Suprapubic skin (tissue), 4 donors: ENCODE data around the gene KRT10. TPM values are rescaled to one million over a fixed set of nuclear protein-coding genes. Genes with fewer than 3 reads are reported as not detected.
"Not testable (repeated sequence)": the region's sequence is repeated elsewhere in the genome, so short reads cannot be mapped to it uniquely, and the experiment has no call there.

Experiments used
- DNase-seq, 2 donors: peaks; one replicate each; pipeline ENCODE4 v3.0.0-alpha.2; 2019; ENCODE audit warnings: low spot score in 2 of 2
- H3K27ac ChIP-seq: fragments of 200-600 bp; sonication (generic); one replicate; pipeline ENCODE4 v1.5.1; 2019
- H3K27me3 ChIP-seq: fragments of 200-600 bp; sonication (generic); one replicate; pipeline ENCODE4 v1.5.1; 2019
- H3K36me3 ChIP-seq: fragments of 200-600 bp; sonication (generic); one replicate; pipeline ENCODE4 v1.5.1; 2019
- H3K4me1 ChIP-seq: fragments of 200-600 bp; sonication (generic); one replicate; pipeline ENCODE4 v1.5.1; 2019
- H3K4me3 ChIP-seq: fragments of 200-600 bp; sonication (generic); one replicate; pipeline ENCODE4 v1.5.1; 2019; ENCODE audit warnings: mild to moderate bottlenecking
- H3K9me3 ChIP-seq: fragments of 200-600 bp; sonication (generic); one replicate; pipeline ENCODE4 v1.5.1; 2019
- EP300 ChIP-seq: sonication (generic); formaldehyde crosslinking; IDR thresholded peaks from one replicate; pipeline ENCODE4 v1.6.1; 2017; ENCODE audit warnings: antibody characterized with exemption
- POLR2A ChIP-seq, 2 donors: fragments of 450-650 bp; IDR thresholded peaks; one replicate each; pipeline ENCODE4 v1.6.1; 2017; ENCODE audit warnings: antibody characterized with exemption in 2 of 2, mild to moderate bottlenecking in 2 of 2, moderate library complexity in 2 of 2
- POLR2AphosphoS5 ChIP-seq, 3 donors: sonication (generic); formaldehyde crosslinking; IDR thresholded peaks; one replicate each; pipeline ENCODE4 v1.6.1; 2017; ENCODE audit warnings: antibody characterized with exemption in 3 of 3
- WGBS: methylation state at CpG from one replicate; pipeline ENCODE4 v1.1.5; 2018; 5-methylcytosine and 5-hydroxymethylcytosine counted together
- total RNA-seq, 4 donors: library from RNA; depleted of rRNA; stranded (reverse); fragments of >200 nt; gene quantifications; one replicate each; pipeline ENCODE4 v1.1.0, GENCODE V29; 2016
- TF ChIP-seq, protein P1 (sequence below), 2 donors: fragments of 200-600 bp in 1 of 2; fragments of 450-650 bp in 1 of 2; sonication (generic) in 1 of 2; IDR thresholded peaks; one replicate each; pipeline ENCODE4 v1.5.1; 2016 to 2019; ENCODE audit warnings: antibody characterized with exemption in 2 of 2, mild to moderate bottlenecking in 1 of 2, moderate library complexity in 1 of 2

The KRT10 gene
- total RNA-seq, 4 donors from 2014 or later: 3,788 to 5,963 (median 5,237) TPM

DNA sequence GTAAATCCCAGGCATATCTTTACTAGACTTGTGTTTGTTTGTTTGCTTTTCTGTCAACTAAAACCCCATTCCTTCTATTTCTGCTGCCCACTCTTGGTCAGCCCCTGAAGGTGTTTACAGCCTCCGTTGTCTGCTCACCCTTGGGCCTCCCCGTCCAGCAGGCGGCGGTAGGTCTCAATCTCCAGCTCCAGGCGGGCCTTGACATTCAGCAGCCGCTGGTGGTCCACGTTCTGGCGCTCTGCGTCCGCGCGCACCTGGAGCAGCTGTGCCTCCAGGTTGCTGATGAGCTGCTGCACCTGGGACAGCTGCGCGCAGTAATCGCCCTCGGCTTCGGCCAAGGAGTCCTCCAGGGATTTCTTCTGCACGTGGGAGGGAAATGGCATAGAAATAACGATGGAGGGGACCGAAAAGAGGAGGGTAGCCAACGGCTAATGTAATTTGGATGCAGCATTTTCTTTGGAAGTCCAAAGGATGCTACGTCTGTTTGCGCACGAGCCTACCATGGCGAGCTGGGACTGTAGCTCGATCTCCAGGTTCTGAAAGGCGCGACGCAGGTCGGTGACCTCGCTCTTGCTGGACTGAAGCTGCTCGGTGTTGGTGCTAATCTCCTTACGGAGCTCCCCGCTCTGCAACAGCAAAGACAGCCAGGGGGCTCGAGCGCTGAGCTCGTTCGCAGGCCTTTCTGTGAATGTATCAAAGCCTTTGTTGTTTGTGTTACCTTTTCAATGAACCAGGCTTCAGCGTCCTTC is 40.7 kb upstream of the KRT10 start:
- TF ChIP-seq, protein P1, sequence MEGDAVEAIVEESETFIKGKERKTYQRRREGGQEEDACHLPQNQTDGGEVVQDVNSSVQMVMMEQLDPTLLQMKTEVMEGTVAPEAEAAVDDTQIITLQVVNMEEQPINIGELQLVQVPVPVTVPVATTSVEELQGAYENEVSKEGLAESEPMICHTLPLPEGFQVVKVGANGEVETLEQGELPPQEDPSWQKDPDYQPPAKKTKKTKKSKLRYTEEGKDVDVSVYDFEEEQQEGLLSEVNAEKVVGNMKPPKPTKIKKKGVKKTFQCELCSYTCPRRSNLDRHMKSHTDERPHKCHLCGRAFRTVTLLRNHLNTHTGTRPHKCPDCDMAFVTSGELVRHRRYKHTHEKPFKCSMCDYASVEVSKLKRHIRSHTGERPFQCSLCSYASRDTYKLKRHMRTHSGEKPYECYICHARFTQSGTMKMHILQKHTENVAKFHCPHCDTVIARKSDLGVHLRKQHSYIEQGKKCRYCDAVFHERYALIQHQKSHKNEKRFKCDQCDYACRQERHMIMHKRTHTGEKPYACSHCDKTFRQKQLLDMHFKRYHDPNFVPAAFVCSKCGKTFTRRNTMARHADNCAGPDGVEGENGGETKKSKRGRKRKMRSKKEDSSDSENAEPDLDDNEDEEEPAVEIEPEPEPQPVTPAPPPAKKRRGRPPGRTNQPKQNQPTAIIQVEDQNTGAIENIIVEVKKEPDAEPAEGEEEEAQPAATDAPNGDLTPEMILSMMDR (IDR thresholded peaks at IDR 0.05): no peak
- no peak for TF ChIP-seq POLR2A (IDR thresholded peaks at IDR 0.05)
- no peak for TF ChIP-seq POLR2AphosphoS5 (IDR thresholded peaks at IDR 0.05)
- TF ChIP-seq EP300: no peak
- Histone ChIP-seq H3K9me3 (no peaks in the 10 kb centered on the region), H3K4me1 (no peaks in the 10 kb centered on the region), H3K27ac (no peak overlapping the region), H3K36me3 (no peaks in the 10 kb centered on the region), H3K4me3 (no peak overlapping the region), H3K27me3 (no peaks in the 10 kb centered on the region)
- WGBS: 73% methylated on average over 38 of the region's 39 CpGs
- no peak for DNase-seq

DNA sequence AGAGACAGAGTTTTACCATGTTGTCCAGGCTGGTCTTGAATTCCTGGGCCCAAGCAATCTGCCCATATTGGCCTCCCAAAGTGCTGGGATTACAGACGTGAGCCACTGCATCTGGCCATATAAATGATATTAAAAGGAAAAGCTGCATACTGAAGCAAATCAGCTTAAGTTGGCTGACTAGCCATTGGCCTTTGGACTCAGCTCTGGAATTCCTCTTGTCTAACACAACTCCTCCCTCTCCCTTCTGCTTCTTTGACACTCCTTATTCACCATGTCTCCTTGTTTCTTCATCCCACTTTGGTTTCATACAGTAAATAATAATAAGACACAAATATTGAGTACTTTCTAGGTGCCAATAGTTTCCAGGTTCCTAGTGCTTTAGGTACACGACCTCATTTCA is 37.1 kb upstream of the KRT10 start:
- no peak for DNase-seq
- Histone ChIP-seq H3K36me3 (no peaks in the 10 kb centered on the region), H3K27ac (no peak overlapping the region), H3K27me3 (no peaks in the 10 kb centered on the region), H3K4me1 (peaks cover 24% of the 10 kb centered on the region), H3K9me3 (no peaks in the 10 kb centered on the region), H3K4me3 (no peak overlapping the region)
- TF ChIP-seq POLR2AphosphoS5 (IDR thresholded peaks at IDR 0.05) (no peak), EP300 (no peak), POLR2A (IDR thresholded peaks at IDR 0.05) (no peak)
- TF ChIP-seq, protein P1 (IDR thresholded peaks at IDR 0.05): no peak
- WGBS: 76% methylated on average over 2 of the region's 2 CpGs

DNA sequence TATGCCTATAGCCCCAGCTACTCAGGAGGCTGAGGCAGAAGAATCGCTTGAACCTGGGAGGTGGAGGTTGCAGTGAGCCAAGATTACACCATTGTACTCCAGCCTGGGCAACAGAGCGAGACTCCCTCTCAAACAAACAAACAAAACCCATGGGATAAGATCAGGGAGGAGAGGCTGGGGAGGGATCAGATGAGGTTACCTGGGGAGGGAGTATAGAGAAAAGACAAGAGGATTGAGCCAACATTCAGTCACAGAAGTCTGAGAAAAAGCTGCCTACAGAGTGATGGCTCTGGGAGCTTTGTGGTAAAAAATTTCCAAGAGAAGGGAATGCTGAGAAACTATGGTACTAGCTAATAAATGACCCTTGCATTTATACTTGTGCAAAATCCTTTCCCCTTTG is 36.3 kb upstream of the KRT10 start:
- H3K9me3 ChIP-seq, DNase-seq, H3K36me3 ChIP-seq, H3K27me3 ChIP-seq, H3K4me3 ChIP-seq, H3K27ac ChIP-seq: not testable (repeated sequence)
- H3K4me1 ChIP-seq: peaks cover 33% of the 10 kb centered on the region
- 73% methylated on average over 2 of the region's 2 CpGs for WGBS

DNA sequence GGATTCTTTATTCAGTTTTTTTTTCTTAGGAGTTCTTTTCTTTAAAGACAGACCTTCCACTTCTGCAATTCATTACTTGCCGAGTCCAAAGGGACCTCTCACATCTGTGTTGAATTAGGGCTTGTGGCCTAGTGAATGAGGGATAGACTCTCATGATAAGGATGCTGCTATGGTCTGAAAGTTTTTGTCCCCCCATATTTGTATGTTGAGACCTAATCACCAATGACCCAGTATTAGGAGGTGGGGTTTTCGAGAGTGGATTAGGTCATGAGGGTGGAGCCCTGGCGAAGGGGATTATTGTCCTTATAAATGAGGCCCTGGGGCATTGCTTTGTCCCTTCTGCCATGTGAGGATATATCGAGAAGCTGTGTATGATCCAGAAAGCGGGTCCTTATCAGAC is 35.1 kb upstream of the KRT10 start:
- Histone ChIP-seq H3K36me3 (no peaks in the 10 kb centered on the region), H3K27me3 (no peaks in the 10 kb centered on the region), H3K9me3 (no peaks in the 10 kb centered on the region), H3K4me3 (no peak overlapping the region), H3K4me1 (peaks cover 41% of the 10 kb centered on the region), H3K27ac (peak overlapping the region; percentile 7)
- TF ChIP-seq, protein P1 (IDR thresholded peaks at IDR 0.05): no peak
- TF ChIP-seq EP300 (no peak), POLR2A (IDR thresholded peaks at IDR 0.05) (no peak)
- no peak for DNase-seq
- WGBS: 50% methylated on average over 5 of the region's 5 CpGs

DNA sequence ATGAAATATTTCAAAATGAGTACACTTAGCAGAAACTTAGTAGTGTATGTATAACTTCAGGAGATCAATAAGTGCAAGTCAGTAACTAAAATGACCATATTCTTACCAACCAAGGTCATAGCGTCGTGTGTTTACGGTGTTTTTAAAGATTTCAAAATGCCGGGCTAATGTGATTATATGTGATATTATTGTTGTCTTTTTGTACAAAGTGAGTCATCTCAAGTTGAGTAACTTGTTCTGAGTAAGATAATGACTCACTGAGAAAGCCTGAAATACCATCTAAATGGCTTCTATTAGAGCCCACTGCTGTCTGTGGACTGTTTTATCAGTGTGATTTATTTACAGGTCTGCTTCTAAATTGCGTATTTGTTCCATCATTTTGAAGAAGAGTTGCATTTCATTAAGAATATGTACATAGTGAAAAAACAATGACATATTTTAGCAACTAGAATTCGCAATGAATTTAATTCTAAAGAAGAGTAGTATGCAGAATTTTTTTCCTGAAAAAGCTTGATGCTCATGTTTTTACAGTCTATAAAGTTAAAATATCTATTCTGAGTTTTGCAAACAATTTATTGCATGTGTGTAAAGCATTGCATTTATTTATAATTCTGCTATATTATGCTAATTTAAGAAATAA is 31.9 kb upstream of the KRT10 start:
- 34% methylated on average over 6 of the region's 6 CpGs for WGBS
- Histone ChIP-seq H3K4me3 (no peak overlapping the region), H3K36me3 (no peaks in the 10 kb centered on the region), H3K27me3 (peaks cover 6% of the 10 kb centered on the region), H3K9me3 (no peaks in the 10 kb centered on the region), H3K27ac (peak overlapping the region; percentile 56), H3K4me1 (peaks cover 45% of the 10 kb centered on the region)
- no peak for TF ChIP-seq POLR2AphosphoS5 (IDR thresholded peaks at IDR 0.05)
- TF ChIP-seq, protein P1 (IDR thresholded peaks at IDR 0.05): no peak
- no peak for TF ChIP-seq POLR2A (IDR thresholded peaks at IDR 0.05)
- TF ChIP-seq EP300: no peak
- DNase-seq: no peak
